Smooth muscle cell (in vitro differentiated cells): ENCODE results near the gene CHAF1A. TPM values are rescaled to one million over a fixed set of nuclear protein-coding genes. Genes with fewer than 3 reads are reported as not detected.

ENCODE experiments used
- DNase-seq: peaks from one replicate; lab custom pipeline; 2025; ENCODE audit not compliant: unreplicated experiment; lab: John Stamatoyannopoulos, UW
- H2AFZ ChIP-seq: fragments of 200-600 bp; sonication (generic); 2 replicates; pipeline ENCODE4 v1.6.0; 2016; ENCODE audit warnings: antibody characterized with exemption, low read depth, mild to moderate bottlenecking
- H3F3A ChIP-seq: fragments of 200-600 bp; sonication (generic); 2 replicates; pipeline ENCODE4 v1.6.0; 2017; ENCODE audit warnings: antibody characterized with exemption, low read depth
- H3K27ac ChIP-seq: fragments of 200-600 bp; sonication (generic); 2 replicates; pipeline ENCODE4 v1.5.1; 2016; ENCODE audit warnings: low read depth, mild to moderate bottlenecking
- H3K27me3 ChIP-seq: fragments of 200-600 bp; sonication (generic); 2 replicates; pipeline ENCODE4 v1.6.1; 2016; ENCODE audit warnings: low read depth, mild to moderate bottlenecking
- H3K36me3 ChIP-seq: fragments of 200-600 bp; sonication (generic); 2 replicates; pipeline ENCODE4 v1.5.1; 2016; ENCODE audit warnings: low read depth
- H3K4me1 ChIP-seq: fragments of 200-600 bp; sonication (generic); 2 replicates; pipeline ENCODE4 v1.5.1; 2016; ENCODE audit warnings: low read depth
- H3K4me2 ChIP-seq: fragments of 200-600 bp; sonication (generic); 2 replicates; pipeline ENCODE4 v1.6.0; 2016; ENCODE audit warnings: mild to moderate bottlenecking
- H3K4me3 ChIP-seq: fragments of 200-600 bp; sonication (generic); 2 replicates; pipeline ENCODE4 v1.5.1; 2016; ENCODE audit warnings: mild to moderate bottlenecking
- H3K79me2 ChIP-seq: fragments of 200-600 bp; sonication (generic); 2 replicates; pipeline ENCODE4 v1.6.0; 2016; ENCODE audit warnings: low read depth, mild to moderate bottlenecking
- H3K9ac ChIP-seq: fragments of 200-600 bp; sonication (generic); 2 replicates; pipeline ENCODE4 v1.6.0; 2016; ENCODE audit warnings: low read depth
- H3K9me3 ChIP-seq: fragments of 200-600 bp; sonication (generic); replicated peaks from 2 replicates; pipeline ENCODE4 v1.5.1; 2016; ENCODE audit warnings: low read depth
- H4K20me1 ChIP-seq: fragments of 200-600 bp; sonication (generic); 2 replicates; pipeline ENCODE4 v1.6.0; 2016; ENCODE audit warnings: low read depth
- WGBS: methylation state at CpG from one replicate; pipeline ENCODE4 v1.1.7; 2016; ENCODE audit warnings: low lambda C conversion rate; 5-methylcytosine and 5-hydroxymethylcytosine counted together
- polyA plus RNA-seq: library from polyadenylated mRNA; unstranded; fragments of >200 nt; fragmentation: Nextera tagmentation; extraction: Ambion mirVana; gene quantifications from 2 replicates; pipeline ENCODE4 v1.2.1, GENCODE V29; 2016
- total RNA-seq: library from RNA; depleted of rRNA; stranded (reverse); fragments of >200 nt; gene quantifications from 2 replicates; pipeline ENCODE4 v1.2.3, GENCODE V29; 2014
- TF ChIP-seq, protein P1 (sequence below): fragments of 200-600 bp; sonication (generic); IDR thresholded peaks from 2 replicates; pipeline ENCODE4 v1.5.1; 2017; ENCODE audit warnings: borderline replicate concordance, mild to moderate bottlenecking, antibody characterized with exemption; ENCODE audit not compliant: insufficient read depth, poor library complexity, severe bottlenecking

CHAF1A gene
- total and polyA plus RNA-seq, 2 experiments from 2014 or later: 3.8 to 11.4 TPM

DNA sequence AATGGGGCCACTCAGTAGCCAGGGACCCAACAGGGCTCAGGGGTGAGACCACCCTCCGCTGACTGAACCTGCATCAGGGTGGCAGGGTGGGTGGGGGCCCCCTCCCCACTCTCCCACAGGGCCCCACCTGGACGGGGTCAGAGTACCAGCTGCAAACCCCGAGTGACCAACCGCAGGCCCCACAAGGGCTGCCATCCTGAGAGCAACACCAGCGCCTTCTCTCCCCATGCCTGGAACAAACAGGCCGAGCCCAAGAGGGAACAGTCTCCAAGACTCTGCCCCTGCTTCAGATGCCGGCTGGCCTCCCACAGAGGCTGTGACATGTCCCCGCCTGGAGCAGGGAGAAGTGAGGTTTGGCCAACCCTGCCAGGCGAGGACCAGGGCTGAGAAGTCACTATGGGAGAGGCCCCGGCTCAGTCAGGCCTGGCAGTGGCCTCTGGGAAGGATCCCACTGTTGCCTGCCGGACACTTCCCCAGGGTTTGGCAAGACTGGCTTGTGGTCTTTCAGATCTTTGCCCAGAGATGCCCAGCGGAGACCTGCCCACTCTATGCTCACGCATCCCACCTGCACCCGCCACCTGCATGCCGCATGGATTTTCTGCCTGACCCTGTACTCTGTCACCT lies 31.9 kb upstream of the CHAF1A start:
- Histone ChIP-seq H3K4me3 (no peak overlapping the region), H3K4me1 (peaks cover 44% of the 10 kb centered on the region), H3K27ac (no peak overlapping the region), H3K27me3 (no peaks in the 10 kb centered on the region), H3K4me2 (peak overlapping the region; percentile 8), H3K9me3 (no peaks in the 10 kb centered on the region), H2AFZ (no peak overlapping the region), H4K20me1 (peaks cover 100% of the 10 kb centered on the region), H3K36me3 (no peaks in the 10 kb centered on the region), H3K79me2 (peaks cover 70% of the 10 kb centered on the region), H3F3A (peaks cover 29% of the 10 kb centered on the region), H3K9ac (no peak overlapping the region)
- TF ChIP-seq, protein P1, sequence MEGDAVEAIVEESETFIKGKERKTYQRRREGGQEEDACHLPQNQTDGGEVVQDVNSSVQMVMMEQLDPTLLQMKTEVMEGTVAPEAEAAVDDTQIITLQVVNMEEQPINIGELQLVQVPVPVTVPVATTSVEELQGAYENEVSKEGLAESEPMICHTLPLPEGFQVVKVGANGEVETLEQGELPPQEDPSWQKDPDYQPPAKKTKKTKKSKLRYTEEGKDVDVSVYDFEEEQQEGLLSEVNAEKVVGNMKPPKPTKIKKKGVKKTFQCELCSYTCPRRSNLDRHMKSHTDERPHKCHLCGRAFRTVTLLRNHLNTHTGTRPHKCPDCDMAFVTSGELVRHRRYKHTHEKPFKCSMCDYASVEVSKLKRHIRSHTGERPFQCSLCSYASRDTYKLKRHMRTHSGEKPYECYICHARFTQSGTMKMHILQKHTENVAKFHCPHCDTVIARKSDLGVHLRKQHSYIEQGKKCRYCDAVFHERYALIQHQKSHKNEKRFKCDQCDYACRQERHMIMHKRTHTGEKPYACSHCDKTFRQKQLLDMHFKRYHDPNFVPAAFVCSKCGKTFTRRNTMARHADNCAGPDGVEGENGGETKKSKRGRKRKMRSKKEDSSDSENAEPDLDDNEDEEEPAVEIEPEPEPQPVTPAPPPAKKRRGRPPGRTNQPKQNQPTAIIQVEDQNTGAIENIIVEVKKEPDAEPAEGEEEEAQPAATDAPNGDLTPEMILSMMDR: no peak
- 93% methylated on average over 15 of the region's 15 CpGs for WGBS
- no peak for DNase-seq

DNA sequence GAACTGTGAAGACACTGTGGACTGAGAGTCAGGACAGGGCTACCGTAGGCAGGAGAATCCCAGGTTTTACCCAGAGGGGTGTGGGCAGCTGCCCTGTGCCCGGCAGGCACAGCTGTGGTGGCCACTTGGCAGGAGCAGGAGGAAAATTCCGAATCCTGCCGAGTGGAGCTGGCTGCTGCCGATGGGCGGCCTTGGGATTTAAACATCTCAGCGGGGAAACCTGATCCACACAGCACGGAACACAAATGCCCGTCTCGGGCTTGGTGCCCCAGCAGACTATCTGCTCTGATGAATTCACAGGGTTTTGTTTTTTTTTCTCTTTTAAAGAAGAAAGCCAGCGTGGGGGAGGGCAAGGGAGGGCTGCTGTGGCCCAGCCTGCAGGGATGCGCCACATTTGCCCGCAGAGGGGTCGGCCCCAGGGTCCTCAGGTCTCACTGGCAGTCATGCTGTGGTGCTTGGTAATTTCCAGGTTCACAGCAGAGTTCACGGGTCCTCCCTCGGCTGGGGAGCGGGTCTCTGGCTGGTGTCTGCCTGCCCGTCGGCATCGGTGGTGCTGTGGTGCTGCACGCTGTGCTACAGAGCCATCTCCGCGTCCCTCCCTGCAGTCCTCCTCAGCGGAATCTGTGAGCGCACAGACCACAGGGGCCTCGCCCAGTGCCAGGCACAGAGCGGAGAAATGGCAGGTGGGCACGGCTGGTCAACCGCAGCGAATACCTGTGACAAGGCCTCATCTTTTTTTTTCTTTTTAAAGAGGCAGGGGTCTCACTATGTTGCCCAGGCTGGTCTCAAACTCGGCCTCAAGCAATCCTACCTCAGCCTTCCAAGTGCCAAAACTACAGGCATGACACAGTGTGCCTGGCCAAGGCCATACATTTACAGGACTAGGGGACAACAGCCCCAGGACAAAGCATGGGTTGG lies 30.9 kb upstream of the CHAF1A start:
- Histone ChIP-seq H3K36me3 (no peaks in the 10 kb centered on the region), H3K4me3 (no peak overlapping the region), H3K9me3 (no peaks in the 10 kb centered on the region), H3K9ac (no peak overlapping the region), H2AFZ (no peak overlapping the region), H3K27ac (peak overlapping the region; percentile 95), H3K4me1 (peaks cover 54% of the 10 kb centered on the region), H3K79me2 (peaks cover 73% of the 10 kb centered on the region), H3K27me3 (no peaks in the 10 kb centered on the region), H3K4me2 (peak overlapping the region; percentile 53), H4K20me1 (peaks cover 100% of the 10 kb centered on the region), H3F3A (peaks cover 37% of the 10 kb centered on the region)
- WGBS: 97% methylated on average over 30 of the region's 31 CpGs
- TF ChIP-seq, protein P1: no peak
- no peak for DNase-seq

DNA sequence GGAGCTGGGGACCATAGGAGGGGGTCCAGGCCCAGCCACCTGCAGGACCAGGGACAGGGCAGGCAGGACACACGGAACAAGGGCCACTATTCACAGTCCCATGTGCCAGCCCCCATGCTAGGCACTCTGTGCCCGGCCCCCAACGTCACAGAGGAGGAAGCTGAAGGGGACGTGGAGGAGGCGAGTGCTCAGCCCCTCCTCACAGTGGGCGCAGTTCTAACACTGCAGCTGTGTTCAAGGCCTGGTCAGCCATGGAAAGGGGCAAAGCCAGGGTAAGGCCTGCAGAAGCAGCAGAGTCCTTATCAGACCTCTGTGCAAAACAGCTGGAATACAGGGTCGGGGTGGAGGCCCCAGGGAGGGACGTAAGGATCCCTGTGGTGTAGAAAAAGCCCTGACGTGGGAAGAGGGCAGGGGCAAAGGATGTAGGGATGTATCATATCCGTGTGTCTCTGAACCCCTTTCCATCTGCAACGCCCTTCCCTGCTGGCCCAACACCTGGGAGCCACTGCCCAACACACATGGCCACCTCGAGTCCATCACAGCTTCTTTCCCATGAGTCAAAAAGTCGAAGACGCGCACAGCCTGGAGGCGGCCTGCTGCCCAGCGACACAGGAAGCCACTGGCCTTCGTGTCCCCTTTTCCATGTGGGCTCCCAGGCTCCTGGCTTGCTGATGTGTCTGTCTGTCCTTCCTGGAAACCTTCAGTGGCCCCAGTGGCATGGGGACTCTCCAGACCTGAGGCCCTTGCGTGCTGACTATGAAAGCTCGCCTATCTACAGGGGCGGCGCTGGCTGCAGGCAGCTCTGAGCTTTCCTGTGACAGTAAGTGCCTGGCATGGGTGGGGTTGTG lies 30.1 kb upstream of the CHAF1A start:
- Histone ChIP-seq H2AFZ (no peak overlapping the region), H4K20me1 (peaks cover 100% of the 10 kb centered on the region), H3K4me3 (no peak overlapping the region), H3K27ac (peak overlapping the region; percentile 95), H3K9me3 (no peaks in the 10 kb centered on the region), H3F3A (peaks cover 43% of the 10 kb centered on the region), H3K27me3 (no peaks in the 10 kb centered on the region), H3K9ac (no peak overlapping the region), H3K4me2 (peak overlapping the region; percentile 53), H3K36me3 (no peaks in the 10 kb centered on the region), H3K79me2 (peaks cover 73% of the 10 kb centered on the region), H3K4me1 (peaks cover 61% of the 10 kb centered on the region)
- DNase-seq: no peak
- TF ChIP-seq, protein P1: no peak
- WGBS: 83% methylated on average over 22 of the region's 22 CpGs
